ENCODE data around the gene PRADC1. TPM values are rescaled to one million over a fixed set of nuclear protein-coding genes. Genes with fewer than 3 reads are reported as not detected.

Gene PRADC1
- total and polyA plus RNA-seq, 7 experiments from 2014 or later: 4.3 to 29.5 (median 8.8) TPM

DNA sequence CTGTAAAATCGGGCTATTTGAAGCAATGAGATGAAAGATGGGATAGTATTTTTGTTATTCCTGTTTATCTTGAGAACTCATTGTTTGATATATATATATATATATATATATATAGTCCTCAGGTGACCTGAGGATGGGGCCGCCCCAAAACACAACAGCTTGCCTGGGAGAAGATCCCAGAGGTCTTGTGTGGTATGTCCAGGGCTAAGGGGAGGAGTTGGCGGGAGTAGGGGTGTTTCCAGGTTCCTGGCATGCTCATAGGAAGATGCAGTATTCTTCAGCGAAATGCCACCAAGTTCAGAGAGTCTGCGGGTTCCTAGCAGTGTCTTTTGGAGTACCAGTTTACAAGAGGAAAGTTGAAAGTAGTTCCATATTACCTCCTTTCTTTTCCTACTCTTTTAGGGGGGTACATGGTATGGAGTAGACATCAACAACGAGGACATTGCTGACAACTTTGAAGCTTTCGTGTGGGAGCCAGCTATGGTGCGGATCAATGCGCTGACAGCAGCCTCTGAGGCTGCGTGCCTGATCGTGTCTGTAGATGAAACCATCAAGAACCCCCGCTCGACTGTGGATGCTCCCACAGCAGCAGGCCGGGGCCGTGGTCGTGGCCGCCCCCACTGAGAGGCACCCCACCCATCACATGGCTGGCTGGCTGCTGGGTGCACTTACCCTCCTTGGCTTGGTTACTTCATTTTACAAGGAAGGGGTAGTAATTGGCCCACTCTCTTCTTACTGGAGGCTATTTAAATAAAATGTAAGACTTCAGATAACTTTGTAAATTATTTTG, 19.4 kb upstream of the PRADC1 start:
- ATAC-seq: no peak
- H3K27ac ChIP-seq (ENCODE audit: low read depth, low read length): no peak overlapping the region
- H3K36me3 Mint-ChIP-seq: peaks cover 0 to 41% (median 22%) of the 10 kb centered on the region in 5 donors
- H3K4me3 Mint-ChIP-seq: no peak overlapping the region
- H3K27me3 ChIP-seq (ENCODE audit: control insufficient read depth in 2 of 2, insufficient read depth in 2 of 2, low read length in 2 of 2): no peaks in the 10 kb centered on the region
- peaks cover 20 to 69% (median 21%) of the 10 kb centered on the region in 3 experiments for H3K36me3 ChIP-seq (ENCODE audit: control insufficient read depth in 2 of 3, insufficient read depth in 3 of 3, low read length in 3 of 3)
- H3K4me1 Mint-ChIP-seq: peaks cover 0 to 9% (median 3%) of the 10 kb centered on the region in 7 donors
- no peaks in the 10 kb centered on the region for H3K9me3 Mint-ChIP-seq
- peak overlapping the region in 3 of 9 donors; percentile 30 to 45 (median 43) for H3K27ac Mint-ChIP-seq
- H3K27me3 Mint-ChIP-seq: no peaks in the 10 kb centered on the region
- H3K4me1 ChIP-seq (ENCODE audit: control insufficient read depth in 2 of 2, insufficient read depth in 2 of 2, low read length in 2 of 2): no peaks in the 10 kb centered on the region
- H3K9me3 ChIP-seq (ENCODE audit: control insufficient read depth in 2 of 3, low read length in 3 of 3): no peaks in the 10 kb centered on the region
- ChIA-PET POLR2A (no interaction called here), CTCF (no interaction called here)
- no peak for DNase-seq
- no peak overlapping the region for H3K4me3 ChIP-seq (ENCODE audit: low read length)
- intact Hi-C loops (cut with micrococcal nuclease): loop anchor here in 1 of 2 donors (2.0 kb wide), 1 partner anchor 18 kb away; the partner anchor contains the start of gene CCT7

DNA sequence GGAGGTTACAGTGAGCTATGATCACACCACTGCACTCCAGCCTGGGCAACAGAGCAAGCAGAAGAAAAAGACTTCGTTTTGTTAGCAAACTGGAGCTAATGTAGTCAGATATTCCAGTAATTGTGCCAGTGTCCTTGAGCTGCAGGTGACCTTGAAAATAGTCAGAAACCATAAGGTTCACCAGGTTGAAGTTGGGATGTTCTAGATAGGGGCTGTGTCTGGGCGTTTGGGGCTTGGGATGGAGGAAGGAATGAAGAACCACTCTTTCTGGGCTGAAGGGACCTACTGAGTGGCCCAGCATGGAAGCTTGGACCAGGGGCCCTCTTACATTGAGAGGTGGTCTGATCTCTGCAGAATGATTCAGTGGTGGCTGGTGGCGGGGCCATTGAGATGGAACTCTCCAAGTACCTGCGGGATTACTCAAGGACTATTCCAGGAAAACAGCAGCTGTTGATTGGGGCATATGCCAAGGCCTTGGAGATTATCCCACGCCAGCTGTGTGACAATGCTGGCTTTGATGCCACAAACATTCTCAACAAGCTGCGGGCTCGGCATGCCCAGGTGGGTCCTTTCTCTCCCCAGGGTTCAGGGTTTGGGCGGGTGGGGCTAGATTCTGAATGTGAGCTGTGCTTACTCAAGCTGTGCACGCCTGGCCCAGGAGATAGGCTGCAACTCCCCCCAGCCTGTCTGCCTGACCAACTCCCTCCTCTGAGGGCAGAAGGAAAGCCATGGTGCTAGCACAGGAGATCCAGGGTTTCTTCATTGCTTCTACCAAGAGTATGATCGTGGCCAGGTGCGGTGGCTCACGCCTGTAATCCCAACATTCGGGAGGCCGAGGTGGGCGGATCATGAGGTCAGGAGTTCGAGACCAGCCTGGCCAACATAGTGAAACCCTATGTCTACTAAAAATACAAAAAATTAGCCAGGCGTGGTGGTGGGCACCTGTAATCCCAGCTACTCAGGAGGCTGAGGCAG, 18.1 kb upstream of the PRADC1 start:
- Mint-ChIP-seq H3K9me3 (no peaks in the 10 kb centered on the region), H3K4me3 (no peak overlapping the region), H3K4me1 (peaks cover 0 to 10% (median 0%) of the 10 kb centered on the region in 7 donors), H3K27ac (no peak overlapping the region), H3K36me3 (peaks cover 9 to 53% (median 31%) of the 10 kb centered on the region in 5 donors), H3K27me3 (no peaks in the 10 kb centered on the region)
- H3K4me1 ChIP-seq (ENCODE audit: control insufficient read depth in 2 of 2, insufficient read depth in 2 of 2, low read length in 2 of 2): no peaks in the 10 kb centered on the region
- peaks cover 30 to 82% (median 31%) of the 10 kb centered on the region in 3 experiments for H3K36me3 ChIP-seq (ENCODE audit: control insufficient read depth in 2 of 3, insufficient read depth in 3 of 3, low read length in 3 of 3)
- no peaks in the 10 kb centered on the region for H3K27me3 ChIP-seq (ENCODE audit: control insufficient read depth in 2 of 2, insufficient read depth in 2 of 2, low read length in 2 of 2)
- H3K9me3 ChIP-seq (ENCODE audit: control insufficient read depth in 2 of 3, low read length in 3 of 3): no peaks in the 10 kb centered on the region
- ATAC-seq (no peak), DNase-seq (no peak)
- no peak overlapping the region for H3K4me3 ChIP-seq (ENCODE audit: low read length)
- ChIA-PET CTCF (interaction anchor here (1.7 kb wide), 1 partner anchor 15 kb away, joined by 4 read pairs; no protein-coding TSS in a partner anchor), POLR2A (interaction anchor here (1.0 to 2.2 kb wide), 2 partner anchors 16 to 17 kb away, joined by 3 to 12 read pairs; partner anchors contain the start of gene CCT7)
- intact Hi-C loops (cut with micrococcal nuclease): no loop called here
- no peak overlapping the region for H3K27ac ChIP-seq (ENCODE audit: low read depth, low read length)

DNA sequence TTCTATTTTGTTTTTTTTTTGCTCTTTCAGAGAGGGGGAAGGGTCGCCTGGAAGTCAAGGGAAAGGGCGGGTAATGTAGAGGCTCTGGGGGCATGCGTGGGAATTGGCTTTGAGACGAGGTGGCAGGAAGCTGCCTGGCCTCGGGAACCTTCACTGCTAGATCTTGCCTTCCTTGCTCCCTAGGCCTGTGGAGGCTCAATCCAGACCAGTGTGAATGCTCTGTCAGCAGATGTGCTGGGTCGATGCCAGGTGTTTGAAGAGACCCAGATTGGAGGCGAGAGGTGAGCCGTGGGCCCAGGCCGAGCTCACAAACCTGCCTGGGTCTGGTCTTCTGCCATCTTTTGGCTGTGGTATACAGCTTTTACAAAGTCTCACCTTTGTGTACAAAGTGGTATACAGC, 16.6 kb upstream of the PRADC1 start:
- H3K4me1 Mint-ChIP-seq: peaks cover 0 to 15% (median under 1%) of the 10 kb centered on the region in 7 donors

DNA sequence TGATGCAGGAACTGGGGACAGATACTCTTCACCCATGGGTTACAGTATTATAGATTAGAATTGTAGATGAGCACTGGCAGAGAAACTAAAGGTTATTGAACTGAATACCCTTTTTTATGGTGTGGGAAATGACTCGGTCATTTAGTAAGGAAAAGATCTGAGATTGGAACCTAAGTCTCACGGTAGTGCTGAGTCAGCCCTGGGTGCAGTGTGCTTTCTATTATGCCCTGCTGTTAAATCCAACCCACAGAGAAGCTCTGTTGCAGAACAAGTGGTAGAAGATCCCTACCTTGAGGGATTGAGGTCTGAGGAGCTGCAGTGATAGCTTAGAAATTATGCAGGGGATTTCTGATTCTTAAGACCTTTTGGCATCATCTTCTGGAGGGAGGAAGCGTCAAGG, 13.8 kb upstream of the PRADC1 start:
- POLR2A ChIA-PET: interaction anchor here (0.7 kb wide), 1 partner anchor 56 kb away, joined by 6 read pairs; no protein-coding TSS in a partner anchor
- Mint-ChIP-seq H3K27ac (peak overlapping the region in 2 of 9 donors; percentile 18 to 59), H3K4me1 (peaks cover 0 to 15% (median 4%) of the 10 kb centered on the region in 7 donors), H3K9me3 (no peaks in the 10 kb centered on the region), H3K36me3 (peaks cover 20 to 61% (median 33%) of the 10 kb centered on the region in 5 donors), H3K4me3 (no peak overlapping the region), H3K27me3 (no peaks in the 10 kb centered on the region)
- DNase-seq (no peak), ATAC-seq (no peak)
- intact Hi-C loops (cut with micrococcal nuclease): no loop called here
- H3K9me3 ChIP-seq (ENCODE audit: control insufficient read depth in 2 of 3, low read length in 3 of 3): no peaks in the 10 kb centered on the region
- H3K4me3 ChIP-seq (ENCODE audit: low read length): no peak overlapping the region
- CTCF ChIA-PET: interaction anchor here (0.6 to 0.9 kb wide), 2 partner anchors 43 to 182 kb away, joined by 3 to 4 read pairs; no protein-coding TSS in a partner anchor
- no peak overlapping the region for H3K27ac ChIP-seq (ENCODE audit: low read depth, low read length)
- no peaks in the 10 kb centered on the region for H3K4me1 ChIP-seq (ENCODE audit: control insufficient read depth in 2 of 2, insufficient read depth in 2 of 2, low read length in 2 of 2)
- no peaks in the 10 kb centered on the region for H3K27me3 ChIP-seq (ENCODE audit: control insufficient read depth in 2 of 2, insufficient read depth in 2 of 2, low read length in 2 of 2)
- H3K36me3 ChIP-seq (ENCODE audit: control insufficient read depth in 2 of 3, insufficient read depth in 3 of 3, low read length in 3 of 3): peaks cover 42 to 98% (median 61%) of the 10 kb centered on the region in 3 experiments

More for the DNA sequence above, 16.6 kb upstream of the PRADC1 start:
- Histone ChIP-seq H3K36me3 (ENCODE audit: control insufficient read depth in 2 of 3, insufficient read depth in 3 of 3, low read length in 3 of 3) (peaks cover 41 to 97% (median 47%) of the 10 kb centered on the region in 3 experiments), H3K27ac (ENCODE audit: low read depth, low read length) (no peak overlapping the region), H3K4me3 (ENCODE audit: low read length) (no peak overlapping the region), H3K9me3 (ENCODE audit: control insufficient read depth in 2 of 3, low read length in 3 of 3) (no peaks in the 10 kb centered on the region), H3K27me3 (ENCODE audit: control insufficient read depth in 2 of 2, insufficient read depth in 2 of 2, low read length in 2 of 2) (no peaks in the 10 kb centered on the region), H3K4me1 (ENCODE audit: control insufficient read depth in 2 of 2, insufficient read depth in 2 of 2, low read length in 2 of 2) (no peaks in the 10 kb centered on the region)
- Mint-ChIP-seq H3K27ac (peak overlapping the region in 3 of 9 donors; percentile 33 to 60 (median 44)), H3K4me3 (no peak overlapping the region), H3K9me3 (no peaks in the 10 kb centered on the region), H3K27me3 (no peaks in the 10 kb centered on the region), H3K36me3 (peaks cover 15 to 61% (median 38%) of the 10 kb centered on the region in 5 donors)
- ATAC-seq (no peak), DNase-seq (no peak)
- intact Hi-C loops (cut with micrococcal nuclease): no loop called here
- CTCF ChIA-PET: interaction anchor here (1.7 kb wide), 1 partner anchor 14 kb away, joined by 4 read pairs; no protein-coding TSS in a partner anchor
- POLR2A ChIA-PET: interaction anchor here (0.7 to 2.2 kb wide), 3 partner anchors 15 to 19 kb away, joined by 3 to 12 read pairs (median 3); partner anchors contain the start of genes CCT7 and PRADC1

DNA sequence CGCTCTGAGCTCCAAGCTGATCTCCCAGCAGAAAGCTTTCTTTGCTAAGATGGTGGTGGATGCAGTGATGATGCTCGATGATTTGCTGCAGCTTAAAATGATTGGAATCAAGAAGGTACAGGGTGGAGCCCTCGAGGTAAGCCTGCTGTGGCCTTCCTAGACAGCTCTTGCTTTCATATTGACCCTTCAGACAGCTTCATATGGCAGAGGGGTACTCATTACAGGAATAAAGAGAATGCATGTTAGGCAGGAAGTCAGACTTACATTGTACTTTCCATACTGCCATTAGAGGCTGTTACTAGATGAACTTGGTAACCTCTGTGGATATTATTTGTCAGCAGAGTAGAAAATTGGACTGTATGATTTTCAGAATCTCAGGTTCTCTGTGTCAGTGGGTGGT, 11.5 kb upstream of the PRADC1 start:
- H3K9me3 ChIP-seq (ENCODE audit: control insufficient read depth in 2 of 3, low read length in 3 of 3): no peaks in the 10 kb centered on the region
- peaks cover 20 to 45% (median 24%) of the 10 kb centered on the region in 5 donors for H3K36me3 Mint-ChIP-seq
- no peaks in the 10 kb centered on the region for H3K27me3 ChIP-seq (ENCODE audit: control insufficient read depth in 2 of 2, insufficient read depth in 2 of 2, low read length in 2 of 2)
- no peak overlapping the region for H3K27ac ChIP-seq (ENCODE audit: low read depth, low read length)
- CTCF ChIA-PET: interaction anchor here (0.9 kb wide), 1 partner anchor 33 kb away, joined by 3 read pairs; no protein-coding TSS in a partner anchor
- H3K4me3 Mint-ChIP-seq: no peak overlapping the region
- no peak overlapping the region for H3K4me3 ChIP-seq (ENCODE audit: low read length)
- POLR2A ChIA-PET: interaction anchor here (0.6 to 1.2 kb wide), 2 partner anchors 9 to 362 kb away, joined by 4 read pairs; no protein-coding TSS in a partner anchor
- intact Hi-C loops (cut with micrococcal nuclease): no loop called here
- DNase-seq (no peak), ATAC-seq (no peak)
- H3K4me1 Mint-ChIP-seq: peaks cover 0 to 20% (median 5%) of the 10 kb centered on the region in 7 donors
- H3K9me3 Mint-ChIP-seq: no peaks in the 10 kb centered on the region
- H3K27me3 Mint-ChIP-seq: no peaks in the 10 kb centered on the region
- H3K4me1 ChIP-seq (ENCODE audit: control insufficient read depth in 2 of 2, insufficient read depth in 2 of 2, low read length in 2 of 2): no peaks in the 10 kb centered on the region
- H3K27ac Mint-ChIP-seq: peak overlapping the region in 3 of 9 donors; percentile 46 to 59 (median 56)
- H3K36me3 ChIP-seq (ENCODE audit: control insufficient read depth in 2 of 3, insufficient read depth in 3 of 3, low read length in 3 of 3): peaks cover 35 to 91% (median 56%) of the 10 kb centered on the region in 3 experiments
